ENCODE measurements around the gene PRPF38A.

PRPF38A gene

DNA sequence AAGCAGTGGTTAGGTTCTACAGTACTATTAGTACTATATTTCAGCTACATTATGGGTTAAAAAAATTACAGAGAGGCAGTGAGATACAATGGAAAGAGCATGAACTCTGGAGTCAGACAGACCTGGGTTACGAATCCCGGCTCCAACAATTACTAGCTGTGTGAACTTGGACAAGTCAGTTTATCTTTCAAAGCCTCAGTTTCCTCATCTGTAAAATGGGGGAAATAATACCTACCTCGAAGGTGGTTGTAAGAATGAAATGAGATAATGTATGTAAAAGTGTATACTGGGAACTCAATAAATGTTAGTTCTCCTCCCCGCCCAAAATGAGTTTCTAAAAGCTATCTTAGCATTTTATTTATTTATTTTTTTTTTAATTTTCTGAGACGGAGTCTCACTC, 59.5 kb downstream of the PRPF38A start:
- no peak overlapping the region for H3K27ac ChIP-seq (ENCODE audit: low read depth, low read length)
- WGBS = 92% methylated on average over 4 of the region's 5 CpGs
- H3K4me3 ChIP-seq (ENCODE audit: low read length) = no peak overlapping the region
- H3K9me3 ChIP-seq (ENCODE audit: insufficient read depth, low read depth, low read length) = no peaks in the 10 kb centered on the region
- H3K27me3 ChIP-seq (ENCODE audit: insufficient read depth, low read length) = no peaks in the 10 kb centered on the region
- H3K36me3 ChIP-seq (ENCODE audit: insufficient read depth, low read length) = peaks cover 11% of the 10 kb centered on the region; the same call in 1 of the 2 replicates
- no peak overlapping the region for H3K9ac ChIP-seq (ENCODE audit: low read depth, low read length)
- H3K4me1 ChIP-seq (ENCODE audit: insufficient read depth, low read length) = peaks cover 25% of the 10 kb centered on the region

- no peaks in the 10 kb centered on the region for H3K4me1 ChIP-seq (ENCODE audit: insufficient read depth, low read length)
- WGBS = 100% methylated on average over 2 of the region's 2 CpGs
- H3K36me3 ChIP-seq (ENCODE audit: insufficient read depth, low read length) = peaks cover 7% of the 10 kb centered on the region
Measured at GRCh38 chr1:52469108-52469507, 64.7 kb downstream of the PRPF38A start.

More at GRCh38 chr1:52469108-52469507, 64.7 kb downstream of the PRPF38A start:
- H3K27me3 ChIP-seq (ENCODE audit: insufficient read depth, low read length) = no peaks in the 10 kb centered on the region
- no peak overlapping the region for H3K4me3 ChIP-seq (ENCODE audit: low read length)
- no peak overlapping the region for H3K9ac ChIP-seq (ENCODE audit: low read depth, low read length)
- no peak overlapping the region for H3K27ac ChIP-seq (ENCODE audit: low read depth, low read length)
- no peaks in the 10 kb centered on the region for H3K9me3 ChIP-seq (ENCODE audit: insufficient read depth, low read depth, low read length)

Measured in HUES64 (cell line).